ENCODE data around the gene SYNGR3. TPM values are rescaled to one million over a fixed set of nuclear protein-coding genes. Genes with fewer than 3 reads are reported as not detected.

Gene SYNGR3
- total and polyA plus RNA-seq, 2 of the 13 experiments (the other 11 are each of a cell fraction or from before 2014, with no cell fraction given) = 0.97 to 5.7 TPM

- peak; percentile 74; the same call in 1 of the 2 replicates for TF ChIP-seq EEA1 (CRISPR knock-in tag; IDR thresholded peaks at IDR 0.05; ENCODE audit: borderline replicate concordance)
- TF ChIP-seq CREB1 (IDR thresholded peaks at IDR 0.05) = no peak
- no peak for TF ChIP-seq CREB1 (CRISPR knock-in tag; IDR thresholded peaks at IDR 0.05)
- TF ChIP-seq SSRP1 (CRISPR knock-in tag; IDR thresholded peaks at IDR 0.05) = peak; percentile 44; the same call in 1 of the 2 replicates
- no peak for TF ChIP-seq NR2F6 (IDR thresholded peaks at IDR 0.05)
- TF ChIP-seq NR2F6 (CRISPR knock-in tag; IDR thresholded peaks at IDR 0.05) = 0 out of 2 replicates have a peak, but pooled peaks have one; percentile 8
- 0 out of 2 replicates have a peak, but pooled peaks have one; percentile 2 for TF ChIP-seq ZNF280D (CRISPR knock-in tag; IDR thresholded peaks at IDR 0.05)
- no peak for TF ChIP-seq ZNF570 (CRISPR knock-in tag; IDR thresholded peaks at IDR 0.05; ENCODE audit: borderline replicate concordance)
- peak; percentile 27 for TF ChIP-seq XRCC5 (optimal IDR thresholded peaks at IDR 0.05; ENCODE audit: low read length)
- no peak for TF ChIP-seq BHLHE40 (IDR thresholded peaks at IDR 0.05; ENCODE audit: low read length)
- TF ChIP-seq HNRNPK (IDR thresholded peaks at IDR 0.05; ENCODE audit: low read depth, low read length, poor library complexity, severe bottlenecking) = peak; percentile 14
- TF ChIP-seq SAP130 (CRISPR knock-in tag; IDR thresholded peaks at IDR 0.05; ENCODE audit: low read depth) = no peak
- TF ChIP-seq FOXO1 (CRISPR knock-in tag; IDR thresholded peaks at IDR 0.05) = no peak
- TF ChIP-seq CTCF (CRISPR knock-in tag; IDR thresholded peaks at IDR 0.05) = peak; percentile 44; the same call in 1 of the 2 replicates
- 0 out of 2 replicates have a peak, but pooled peaks have one; percentile 2 for TF ChIP-seq ZNF430 (CRISPR knock-in tag; IDR thresholded peaks at IDR 0.05)
- TF ChIP-seq SP5 (CRISPR knock-in tag; IDR thresholded peaks at IDR 0.05; ENCODE audit: borderline replicate concordance, low read depth) = 0 out of 2 replicates have a peak, but pooled peaks have one; percentile 20
- peak; percentile 49; the same call in 1 of the 2 replicates for TF ChIP-seq HNF4A (CRISPR knock-in tag; IDR thresholded peaks at IDR 0.05)
- peak; percentile 73 for TF ChIP-seq AGO2 (optimal IDR thresholded peaks at IDR 0.05; ENCODE audit: low read depth, low read length)
- 0 out of 2 replicates have a peak, but pooled peaks have one; percentile 22 for TF ChIP-seq FOXP4 (CRISPR knock-in tag; IDR thresholded peaks at IDR 0.05)
- peak; percentile 86; the same call in 1 of the 2 replicates for TF ChIP-seq ZNF263 (CRISPR knock-in tag; IDR thresholded peaks at IDR 0.05)
- peak; percentile 24; the same call in 1 of the 2 replicates for TF ChIP-seq RFXAP (CRISPR knock-in tag; IDR thresholded peaks at IDR 0.05; ENCODE audit: borderline replicate concordance)
- peak; percentile 85 for TF ChIP-seq HNRNPL (IDR thresholded peaks at IDR 0.05; ENCODE audit: low read depth, low read length)
- TF ChIP-seq HOXA9 (CRISPR knock-in tag; IDR thresholded peaks at IDR 0.05; ENCODE audit: borderline replicate concordance) = no peak
- no peak for TF ChIP-seq ZNF136 (CRISPR knock-in tag; IDR thresholded peaks at IDR 0.05; ENCODE audit: low read depth)
- TF ChIP-seq FOXJ3 (CRISPR knock-in tag; IDR thresholded peaks at IDR 0.05; ENCODE audit: borderline replicate concordance) = no peak
Observed at GRCh38 chr16:2034696-2035430, 45.1 kb downstream of the SYNGR3 start (continued).

Measured in HepG2 (cell line).